Epithelial cell of esophagus (primary cell): ENCODE data around the gene FNDC10.
"Not testable (repeated sequence)": the region's sequence is repeated elsewhere in the genome, so short reads cannot be mapped to it uniquely, and the experiment has no call there.

Experiments
- DNase-seq: peaks from one replicate; pipeline ENCODE4 v3.0.0; 2010; ENCODE audit warnings: low read depth
- H3K4me3 ChIP-seq: 2 replicates; pipeline ENCODE4 v1.5.1; 2011; ENCODE audit warnings: mild to moderate bottlenecking, low read length, control low read depth
- CTCF ChIP-seq: IDR thresholded peaks from 2 replicates; pipeline ENCODE4 v1.5.1; 2011; ENCODE audit warnings: low read depth, mild to moderate bottlenecking, low read length, control low read depth, inconsistent platforms; ENCODE audit not compliant: insufficient read depth; ENCODE audit errors: missing control alignments

Gene FNDC10

DNA sequence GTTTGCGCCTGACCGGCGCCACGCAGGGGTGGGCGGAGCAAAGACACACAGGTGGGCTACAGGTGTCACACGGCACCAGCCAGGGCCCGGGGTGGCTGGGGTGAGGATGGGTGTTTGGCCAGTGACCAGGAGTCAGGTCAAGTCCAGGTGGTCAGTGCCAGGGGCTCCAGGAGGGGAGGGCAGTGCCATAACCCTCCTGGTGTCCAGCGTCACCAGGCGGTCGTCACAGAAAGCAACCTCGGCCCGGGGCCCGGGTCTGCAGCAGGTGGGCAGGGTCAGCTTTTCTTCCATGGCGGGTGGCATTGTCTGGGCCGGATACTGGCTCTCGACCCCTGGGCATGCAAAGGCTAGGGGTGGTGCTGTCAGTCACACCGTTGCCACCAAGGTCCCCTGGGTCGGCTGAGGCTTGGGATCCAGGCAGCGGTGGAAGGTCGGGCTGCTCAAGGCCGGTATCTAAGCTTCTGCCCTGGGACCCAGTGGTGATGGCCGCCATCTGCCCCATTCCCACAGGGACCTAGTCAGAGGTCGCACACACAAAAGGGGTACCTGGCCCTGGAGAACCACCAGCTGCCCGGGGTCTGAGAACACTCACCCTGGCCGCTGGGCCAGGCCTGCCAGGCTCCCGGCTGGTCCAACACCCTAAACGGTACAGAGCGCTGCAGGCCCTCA lies 1.8 kb downstream of the FNDC10 start:
- no peak for TF ChIP-seq CTCF
- no peak for DNase-seq

GRCh38 chr1:1597275-1597930 lies 2.5 kb downstream of the FNDC10 start:
- peak; percentile 43 for DNase-seq
- H3K4me3 ChIP-seq = no peak overlapping the region
- TF ChIP-seq CTCF = peak; percentile 51

More for the DNA sequence above, 1.8 kb downstream of the FNDC10 start:
- no peak overlapping the region for H3K4me3 ChIP-seq

- no peak for TF ChIP-seq CTCF
- no peak overlapping the region for H3K4me3 ChIP-seq
- DNase-seq = no peak
These were observed 3.3 kb downstream of the FNDC10 start for GRCh38 chr1:1596493-1597274.

DNA sequence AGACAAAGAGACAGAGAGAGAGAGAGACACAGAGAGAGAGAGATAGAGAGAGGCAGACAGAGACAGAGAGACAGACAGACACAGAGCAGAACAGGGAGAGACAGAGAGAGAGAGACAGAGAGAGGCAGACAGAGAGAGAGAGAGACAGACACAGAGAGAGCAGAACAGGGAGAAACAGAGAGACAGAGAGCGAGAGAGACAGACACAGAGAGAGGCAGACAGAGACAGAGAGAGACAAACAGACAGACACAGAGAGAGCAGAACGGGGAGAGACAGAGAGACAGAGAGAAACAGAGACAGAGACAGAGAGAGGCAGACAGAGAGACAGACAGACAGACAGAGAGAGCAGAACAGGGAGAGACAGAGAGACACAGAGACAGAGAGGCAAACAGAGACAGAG lies 4.6 kb downstream of the FNDC10 start:
- not testable (repeated sequence) for H3K4me3 ChIP-seq, DNase-seq

DNA sequence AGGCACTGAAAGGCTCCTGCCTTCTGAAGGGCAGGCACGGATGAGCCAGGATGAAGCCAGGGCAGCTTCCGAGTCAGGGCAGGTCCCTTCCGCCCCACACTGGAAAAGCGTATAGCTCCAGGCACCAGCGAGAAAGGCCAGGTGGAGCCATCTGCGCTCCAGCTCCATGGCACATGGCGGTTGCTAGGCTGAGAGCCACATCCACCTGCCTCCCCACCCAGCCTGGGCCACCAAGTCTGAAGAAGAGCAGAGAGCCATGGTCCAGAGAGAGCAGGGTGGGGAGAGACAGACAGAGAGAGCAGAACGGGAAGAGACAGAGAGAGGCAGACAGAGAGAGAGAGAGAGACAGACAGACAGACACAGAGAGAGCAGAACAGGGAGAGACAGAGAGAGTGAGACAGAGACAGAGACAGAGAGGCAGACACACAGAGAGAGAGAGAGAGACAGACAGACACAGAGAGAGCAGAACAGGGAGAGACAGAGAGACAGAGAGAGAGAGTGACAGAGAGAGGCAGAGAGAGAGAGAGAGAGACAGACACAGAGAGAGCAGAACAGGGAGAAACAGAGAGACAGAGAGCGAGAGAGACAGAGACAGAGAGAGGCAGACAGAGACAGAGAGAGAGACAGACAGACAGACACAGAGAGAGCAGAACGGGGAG lies 5.2 kb downstream of the FNDC10 start:
- DNase-seq = no peak
- TF ChIP-seq CTCF = no peak
- no peak overlapping the region for H3K4me3 ChIP-seq

GRCh38 chr1:1593834-1594601 lies 5.9 kb downstream of the FNDC10 start:
- no peak overlapping the region for H3K4me3 ChIP-seq
- no peak for TF ChIP-seq CTCF
- DNase-seq = no peak
